NT2/D1 (cell line): Measurements from ENCODE around the gene C19orf67.

Source experiments
- SUZ12 ChIP-seq: IDR thresholded peaks from 2 replicates; pipeline ENCODE4 v1.6.1; 2011; ENCODE audit not compliant: insufficient read length, insufficient read depth; ENCODE audit errors: extremely low read depth
- YY1 ChIP-seq: IDR thresholded peaks from 2 replicates; pipeline ENCODE4 v1.6.1; 2011; ENCODE audit not compliant: insufficient read length, insufficient read depth

DNA sequence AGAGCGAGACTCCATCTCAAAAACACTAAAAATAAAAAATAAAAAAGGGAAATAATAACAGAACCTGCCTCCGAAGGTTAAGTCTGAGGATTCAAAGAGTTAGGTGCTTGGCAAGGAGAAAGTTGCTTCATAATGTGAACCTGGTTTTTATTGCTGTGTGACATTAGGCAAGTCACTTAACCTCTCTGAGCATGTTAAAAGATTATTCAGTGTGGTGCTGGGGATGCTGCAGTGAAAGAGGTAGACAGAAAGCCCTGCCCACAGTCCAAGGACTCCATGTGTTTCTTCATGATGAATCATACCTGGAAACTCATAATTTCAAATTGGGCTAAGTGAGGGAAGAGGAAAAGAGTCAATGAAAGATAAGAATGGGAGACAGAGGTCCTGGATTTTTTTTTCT is 51.6 kb downstream of the C19orf67 start:
- TF ChIP-seq YY1: no peak
- TF ChIP-seq SUZ12: no peak
